BE2C (cell line): ENCODE measurements around the gene BIN1.

ENCODE experiments used
- DNase-seq: peaks from one replicate; pipeline ENCODE4 v3.0.0-alpha.2; 2020
- H3K27me3 ChIP-seq: fragments of 250-450 bp; sonication (Bioruptor Pico); 2 replicates; pipeline ENCODE4 v1.5.1; 2020; ENCODE audit warnings: mild to moderate bottlenecking
- H3K36me3 ChIP-seq: fragments of 250-450 bp; sonication (Bioruptor Pico); 2 replicates; pipeline ENCODE4 v1.5.1; 2020; ENCODE audit warnings: mild to moderate bottlenecking
- H3K4me1 ChIP-seq: fragments of 250-450 bp; sonication (Bioruptor Pico); 2 replicates; pipeline ENCODE4 v1.5.1; 2020
- H3K4me3 ChIP-seq: 2 replicates; pipeline ENCODE4 v1.5.1; 2011; ENCODE audit warnings: low read depth, low read length
- H3K9me3 ChIP-seq: fragments of 250-450 bp; sonication (Bioruptor Pico); 2 replicates; pipeline ENCODE4 v1.5.1; 2020
- TF ChIP-seq, protein P1 (sequence below): IDR thresholded peaks from 2 replicates; pipeline ENCODE4 v1.5.1; 2012; ENCODE audit warnings: mild to moderate bottlenecking, low read depth, low read length

The BIN1 gene

DNA sequence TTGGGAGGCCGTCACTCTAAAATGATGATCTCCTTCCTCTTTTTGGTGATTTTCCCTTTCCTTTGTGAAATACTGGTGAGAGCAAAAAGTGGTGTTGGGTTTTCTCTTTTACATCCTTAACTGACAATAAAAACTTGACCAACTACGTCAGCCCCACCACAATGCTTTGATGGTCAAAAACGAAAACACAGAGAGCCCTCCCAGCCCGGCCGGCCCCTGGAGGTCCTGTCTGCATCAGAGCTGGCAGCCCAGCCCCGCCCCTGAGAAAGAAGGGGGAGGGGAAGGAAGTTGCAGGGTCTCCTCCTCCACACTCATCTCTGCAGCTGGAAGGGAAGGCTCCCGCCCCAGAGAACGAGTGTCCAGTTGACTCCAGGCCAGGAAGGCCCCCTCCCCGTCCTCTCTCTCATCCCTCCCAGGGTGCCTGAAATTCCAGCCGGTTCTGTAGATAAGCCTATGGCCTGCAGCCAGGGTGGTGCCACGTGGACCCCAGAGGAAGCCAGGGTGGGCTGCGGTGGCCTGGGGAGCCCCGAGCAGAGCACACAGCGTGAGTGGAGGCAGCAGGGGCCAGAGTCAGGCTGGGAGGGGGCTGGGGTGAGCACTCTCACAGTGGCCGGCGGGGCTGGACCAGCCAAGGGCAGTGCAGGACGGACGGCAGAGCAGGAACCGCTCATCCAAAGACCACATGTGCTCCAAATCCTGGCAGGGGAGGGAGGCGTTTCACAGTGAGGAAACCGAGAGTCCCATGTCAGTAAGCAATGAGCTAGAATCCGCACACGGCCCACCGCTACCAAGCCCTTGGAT is 19.8 kb downstream of the BIN1 start:
- TF ChIP-seq, protein P1, sequence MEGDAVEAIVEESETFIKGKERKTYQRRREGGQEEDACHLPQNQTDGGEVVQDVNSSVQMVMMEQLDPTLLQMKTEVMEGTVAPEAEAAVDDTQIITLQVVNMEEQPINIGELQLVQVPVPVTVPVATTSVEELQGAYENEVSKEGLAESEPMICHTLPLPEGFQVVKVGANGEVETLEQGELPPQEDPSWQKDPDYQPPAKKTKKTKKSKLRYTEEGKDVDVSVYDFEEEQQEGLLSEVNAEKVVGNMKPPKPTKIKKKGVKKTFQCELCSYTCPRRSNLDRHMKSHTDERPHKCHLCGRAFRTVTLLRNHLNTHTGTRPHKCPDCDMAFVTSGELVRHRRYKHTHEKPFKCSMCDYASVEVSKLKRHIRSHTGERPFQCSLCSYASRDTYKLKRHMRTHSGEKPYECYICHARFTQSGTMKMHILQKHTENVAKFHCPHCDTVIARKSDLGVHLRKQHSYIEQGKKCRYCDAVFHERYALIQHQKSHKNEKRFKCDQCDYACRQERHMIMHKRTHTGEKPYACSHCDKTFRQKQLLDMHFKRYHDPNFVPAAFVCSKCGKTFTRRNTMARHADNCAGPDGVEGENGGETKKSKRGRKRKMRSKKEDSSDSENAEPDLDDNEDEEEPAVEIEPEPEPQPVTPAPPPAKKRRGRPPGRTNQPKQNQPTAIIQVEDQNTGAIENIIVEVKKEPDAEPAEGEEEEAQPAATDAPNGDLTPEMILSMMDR: no peak
- Histone ChIP-seq H3K36me3 (no peaks in the 10 kb centered on the region), H3K4me1 (peaks cover 11% of the 10 kb centered on the region), H3K9me3 (no peaks in the 10 kb centered on the region), H3K27me3 (no peaks in the 10 kb centered on the region), H3K4me3 (peak overlapping the region; percentile 15; the same call in 1 of the 2 replicates)
- peak; percentile 60 for DNase-seq

DNA sequence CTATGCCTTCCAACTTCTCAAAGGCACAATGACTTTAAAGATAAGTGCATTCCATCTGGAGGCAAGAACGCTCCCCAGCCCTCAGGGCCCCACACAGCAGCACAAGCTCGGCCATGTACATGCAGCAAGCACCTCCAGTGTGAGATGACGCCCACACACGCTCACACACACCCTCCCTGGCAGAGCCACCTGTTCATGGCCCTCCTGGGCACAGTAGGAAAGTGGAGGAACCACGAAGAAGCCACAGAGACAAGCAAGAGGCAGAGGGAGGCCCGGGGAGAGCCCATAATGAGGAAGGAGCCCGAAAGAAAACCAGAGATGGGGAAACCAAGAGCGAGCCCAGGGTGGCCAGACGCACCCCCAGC is 21.7 kb downstream of the BIN1 start:
- Histone ChIP-seq H3K36me3 (no peaks in the 10 kb centered on the region), H3K4me1 (peaks cover 11% of the 10 kb centered on the region)

DNA sequence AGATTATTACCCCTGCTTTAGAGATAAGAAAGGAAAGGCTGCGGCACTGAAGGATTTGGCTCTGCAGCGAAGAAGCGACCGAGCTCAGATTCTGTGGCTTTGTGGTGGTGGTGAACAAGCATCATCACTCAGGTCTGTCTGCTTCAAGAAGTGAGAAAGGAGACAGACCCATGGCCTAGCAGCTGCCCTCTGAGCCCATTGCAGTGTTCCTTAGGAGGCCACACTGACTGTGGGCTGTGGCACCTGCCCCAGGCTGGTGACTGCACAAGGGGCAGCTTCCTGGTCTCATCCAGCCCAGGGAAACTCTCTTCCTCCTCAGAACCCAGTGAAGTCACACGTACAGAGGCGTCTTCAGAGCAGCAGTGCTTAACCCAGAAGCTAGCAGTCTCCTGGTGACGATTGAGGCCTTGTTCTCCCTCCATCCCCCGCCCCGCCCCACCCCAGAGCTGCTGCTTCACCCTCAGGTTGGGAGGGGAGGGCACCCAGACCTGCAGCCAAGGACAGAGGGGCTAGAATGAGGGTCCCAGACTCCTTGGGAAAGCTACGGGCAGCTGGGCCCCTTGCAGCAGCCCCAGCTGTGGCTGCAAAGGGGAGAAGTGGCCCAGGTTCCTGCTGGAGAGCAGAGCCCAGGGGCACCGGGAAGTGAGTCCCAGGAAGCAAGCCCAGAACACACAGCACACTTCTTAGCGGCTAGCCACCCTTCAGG is 22.2 kb downstream of the BIN1 start:
- H3K9me3 ChIP-seq: no peaks in the 10 kb centered on the region
- H3K4me1 ChIP-seq: peaks cover 11% of the 10 kb centered on the region
- no peaks in the 10 kb centered on the region for H3K36me3 ChIP-seq
- H3K4me3 ChIP-seq: no peak overlapping the region
- no peaks in the 10 kb centered on the region for H3K27me3 ChIP-seq
- TF ChIP-seq, protein P1: no peak
- no peak for DNase-seq

More for the DNA sequence above, 21.7 kb downstream of the BIN1 start:
- Histone ChIP-seq H3K4me3 (no peak overlapping the region), H3K9me3 (no peaks in the 10 kb centered on the region), H3K27me3 (no peaks in the 10 kb centered on the region)
- no peak for DNase-seq
- TF ChIP-seq, protein P1: no peak

DNA sequence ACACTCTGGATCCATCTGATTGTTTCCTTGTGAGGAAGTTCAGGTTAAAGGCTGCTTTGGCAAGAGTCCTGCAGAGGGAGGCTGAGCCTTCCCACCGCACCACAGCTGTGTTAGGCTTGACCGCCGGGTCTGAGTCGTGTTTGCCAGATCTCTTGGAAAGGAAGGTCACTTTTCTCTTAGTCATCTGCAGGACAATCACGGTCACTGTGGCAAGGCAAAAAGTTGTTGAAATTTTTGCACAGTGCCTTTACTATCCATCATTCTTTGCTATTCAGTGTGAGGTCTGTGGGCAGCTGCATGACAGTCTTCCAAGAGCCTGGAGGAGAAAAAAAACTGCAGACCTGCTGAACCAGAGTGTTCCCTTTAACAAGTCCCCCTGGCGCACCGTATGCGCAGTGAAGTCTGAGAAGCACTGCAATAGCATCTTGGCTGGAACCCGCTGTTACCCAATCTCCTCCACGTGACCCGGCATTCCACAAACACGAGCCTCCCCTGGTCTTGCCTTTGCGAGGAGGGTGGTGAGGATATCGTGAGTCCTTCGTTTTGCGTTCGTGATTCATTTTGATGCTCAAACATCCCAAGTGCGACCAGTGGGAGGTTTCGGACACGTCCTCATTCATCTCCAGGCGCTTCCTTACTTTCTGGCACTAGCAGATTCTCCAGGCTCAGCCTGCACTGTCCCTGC is 23.0 kb downstream of the BIN1 start:
- Histone ChIP-seq H3K4me3 (no peak overlapping the region), H3K4me1 (peaks cover 11% of the 10 kb centered on the region)
- TF ChIP-seq, protein P1: no peak

DNA sequence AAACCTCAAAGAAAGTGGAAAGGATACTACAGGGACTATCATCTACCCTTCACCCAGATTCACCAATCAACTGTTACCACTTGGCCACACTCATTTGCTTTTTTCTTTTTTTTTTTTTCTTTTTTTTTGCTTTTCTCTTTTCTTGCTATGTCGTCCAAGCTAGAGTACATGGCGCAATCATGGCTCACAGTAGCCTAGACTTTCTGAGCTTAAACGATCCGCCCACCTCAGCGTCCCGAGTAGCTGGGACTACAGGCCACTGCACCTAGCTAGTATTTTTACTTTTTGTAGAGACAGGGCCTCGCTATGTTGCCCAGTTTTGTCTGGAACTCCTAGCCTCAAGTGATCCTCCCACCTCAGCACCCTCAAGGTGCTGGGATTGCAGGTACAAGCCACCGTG is 24.0 kb downstream of the BIN1 start:
- H3K4me1 ChIP-seq: peaks cover 11% of the 10 kb centered on the region
- TF ChIP-seq, protein P1: no peak

More for the DNA sequence above, 23.0 kb downstream of the BIN1 start:
- no peak for DNase-seq
- no peaks in the 10 kb centered on the region for H3K27me3 ChIP-seq
- H3K36me3 ChIP-seq: no peaks in the 10 kb centered on the region
- no peaks in the 10 kb centered on the region for H3K9me3 ChIP-seq

More for the DNA sequence above, 24.0 kb downstream of the BIN1 start:
- Histone ChIP-seq H3K27me3 (no peaks in the 10 kb centered on the region), H3K36me3 (no peaks in the 10 kb centered on the region), H3K9me3 (no peaks in the 10 kb centered on the region), H3K4me3 (no peak overlapping the region)
- no peak for DNase-seq
